Measurements from ENCODE around the gene FKBP11.

FKBP11 gene

GRCh38 chr12:48952691-48953090, 27.4 kb upstream of the FKBP11 start:
- no peak for DNase-seq (ENCODE audit: extremely low read depth, insufficient read length)
- TF ChIP-seq CTCF (IDR thresholded peaks at IDR 0.05; ENCODE audit: insufficient read depth, low read length, poor library complexity, severe bottlenecking): no peak
- Histone ChIP-seq H3K36me3 (ENCODE audit: control insufficient read depth, insufficient read depth, low read length) (peaks cover 1% of the 10 kb centered on the region; the same call in 1 of the 2 replicates), H3K4me3 (replicated peaks; ENCODE audit: low read depth, low read length) (no peak overlapping the region), H3K27me3 (replicated peaks; ENCODE audit: control insufficient read depth, insufficient read depth, low read length) (no peaks in the 10 kb centered on the region)

GRCh38 chr12:48947727-48948126, 22.4 kb upstream of the FKBP11 start:
- no peak for TF ChIP-seq CTCF (IDR thresholded peaks at IDR 0.05; ENCODE audit: insufficient read depth, low read length, poor library complexity, severe bottlenecking)
- Histone ChIP-seq H3K27me3 (replicated peaks; ENCODE audit: control insufficient read depth, insufficient read depth, low read length) (no peaks in the 10 kb centered on the region), H3K36me3 (ENCODE audit: control insufficient read depth, insufficient read depth, low read length) (no peaks in the 10 kb centered on the region; the same call in none of the 2 replicates), H3K4me3 (replicated peaks; ENCODE audit: low read depth, low read length) (no peak overlapping the region)
- no peak for DNase-seq (ENCODE audit: extremely low read depth, insufficient read length)

DNA sequence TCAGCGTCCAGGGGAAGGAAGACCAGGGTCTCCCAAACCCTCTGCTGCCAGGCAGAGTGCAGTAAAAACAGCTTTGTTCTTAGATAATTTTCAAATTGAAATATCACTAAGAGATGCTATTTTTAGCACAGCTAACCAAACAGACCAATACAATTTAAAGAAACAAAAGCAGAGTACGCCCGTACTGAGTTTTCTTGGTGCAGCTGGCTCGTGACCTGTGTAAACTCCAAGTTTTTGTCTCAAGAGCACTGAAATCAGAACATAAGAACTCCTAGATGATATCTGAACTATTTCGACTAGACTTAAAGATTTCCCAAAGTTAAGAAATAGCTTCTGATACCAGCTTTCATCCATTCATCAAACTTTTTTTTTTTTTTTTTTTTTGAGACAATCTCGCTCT, 21.7 kb upstream of the FKBP11 start:
- TF ChIP-seq CTCF (IDR thresholded peaks at IDR 0.05; ENCODE audit: insufficient read depth, low read length, poor library complexity, severe bottlenecking): no peak
- H3K27me3 ChIP-seq (replicated peaks; ENCODE audit: control insufficient read depth, insufficient read depth, low read length): no peaks in the 10 kb centered on the region
- H3K36me3 ChIP-seq (ENCODE audit: control insufficient read depth, insufficient read depth, low read length): no peaks in the 10 kb centered on the region; the same call in none of the 2 replicates
- DNase-seq (ENCODE audit: extremely low read depth, insufficient read length): no peak
- no peak overlapping the region for H3K4me3 ChIP-seq (replicated peaks; ENCODE audit: low read depth, low read length)

DNA sequence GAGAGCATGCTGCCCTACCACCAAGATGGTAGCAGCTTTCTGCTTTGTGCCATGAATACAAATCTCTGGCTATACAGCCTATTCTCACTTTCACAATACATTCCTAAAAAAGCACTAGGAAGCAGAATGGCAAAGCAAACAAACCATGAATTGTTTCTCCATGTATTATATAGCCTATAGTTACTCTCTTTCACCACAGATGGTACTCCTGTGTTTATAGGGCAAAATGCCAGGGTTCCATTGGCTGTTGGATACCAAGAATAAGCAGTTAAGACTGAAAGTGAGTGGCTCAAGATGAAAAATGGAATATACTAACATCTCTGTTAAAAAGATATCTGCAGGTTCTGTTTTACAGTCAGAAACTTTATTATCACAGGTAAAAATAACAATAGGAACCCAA, 20.9 kb upstream of the FKBP11 start:
- no peak for TF ChIP-seq CTCF (IDR thresholded peaks at IDR 0.05; ENCODE audit: insufficient read depth, low read length, poor library complexity, severe bottlenecking)
- H3K36me3 ChIP-seq (ENCODE audit: control insufficient read depth, insufficient read depth, low read length): peaks cover 2% of the 10 kb centered on the region

DNA sequence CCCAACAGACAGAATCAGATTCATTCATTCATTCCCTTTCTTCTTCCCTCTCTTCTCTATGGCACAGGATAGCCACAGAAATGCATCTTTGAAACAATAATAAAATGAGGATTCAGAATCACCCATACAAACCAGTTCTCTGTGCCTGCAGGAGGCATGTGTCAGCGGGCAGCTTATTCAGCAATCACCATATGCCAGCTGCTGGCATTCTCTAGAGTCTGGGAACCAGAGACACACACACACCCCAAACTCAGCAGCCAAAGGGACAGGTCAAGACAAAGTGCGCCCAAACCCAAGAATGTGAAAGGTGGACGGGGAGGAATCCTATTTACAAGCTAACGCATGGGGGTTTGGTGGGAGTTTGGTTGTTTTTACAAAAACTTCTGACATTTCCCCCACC, 17.9 kb upstream of the FKBP11 start:
- Histone ChIP-seq H3K4me3 (replicated peaks; ENCODE audit: low read depth, low read length) (no peak overlapping the region), H3K36me3 (ENCODE audit: control insufficient read depth, insufficient read depth, low read length) (peaks cover 21% of the 10 kb centered on the region), H3K27me3 (replicated peaks; ENCODE audit: control insufficient read depth, insufficient read depth, low read length) (no peaks in the 10 kb centered on the region)
- TF ChIP-seq CTCF (IDR thresholded peaks at IDR 0.05; ENCODE audit: insufficient read depth, low read length, poor library complexity, severe bottlenecking): no peak
- DNase-seq (ENCODE audit: extremely low read depth, insufficient read length): no peak

More for the DNA sequence above, 20.9 kb upstream of the FKBP11 start:
- Histone ChIP-seq H3K27me3 (replicated peaks; ENCODE audit: control insufficient read depth, insufficient read depth, low read length) (no peaks in the 10 kb centered on the region), H3K4me3 (replicated peaks; ENCODE audit: low read depth, low read length) (no peak overlapping the region)
- no peak for DNase-seq (ENCODE audit: extremely low read depth, insufficient read length)

DNA sequence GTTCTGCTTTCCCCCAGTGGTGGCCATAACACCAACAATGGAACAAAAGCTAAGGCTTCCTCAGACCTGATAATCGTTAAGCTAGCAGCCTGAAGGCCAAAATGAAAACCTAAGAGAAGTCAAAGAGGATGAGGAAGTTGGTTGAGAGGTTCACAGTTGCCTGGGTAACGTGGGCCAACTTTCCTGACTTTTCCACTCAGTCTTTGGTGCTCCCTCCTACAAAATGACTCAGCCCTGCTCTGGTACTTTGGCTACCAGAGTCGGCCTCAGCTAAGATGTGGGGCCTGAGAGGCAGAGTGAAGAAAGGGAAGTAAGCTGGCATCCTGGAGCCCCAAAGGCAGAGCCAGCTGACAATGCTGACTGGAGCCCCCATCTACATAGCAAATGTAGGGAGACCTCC, 14.9 kb upstream of the FKBP11 start:
- Histone ChIP-seq H3K4me3 (replicated peaks; ENCODE audit: low read depth, low read length) (no peak overlapping the region), H3K36me3 (ENCODE audit: control insufficient read depth, insufficient read depth, low read length) (peaks cover 29% of the 10 kb centered on the region), H3K27me3 (replicated peaks; ENCODE audit: control insufficient read depth, insufficient read depth, low read length) (no peaks in the 10 kb centered on the region)
- TF ChIP-seq CTCF (IDR thresholded peaks at IDR 0.05; ENCODE audit: insufficient read depth, low read length, poor library complexity, severe bottlenecking): no peak
- no peak for DNase-seq (ENCODE audit: extremely low read depth, insufficient read length)
